Measurements from ENCODE around the gene TTLL10. TPM values are rescaled to one million over a fixed set of nuclear protein-coding genes. Genes with fewer than 3 reads are reported as not detected.
"Not testable (repeated sequence)": the region's sequence is repeated elsewhere in the genome, so short reads cannot be mapped to it uniquely, and the experiment has no call there.

TTLL10 gene
- total and polyA plus RNA-seq, 4 donors, result not detected

- DNase-seq (ENCODE audit: low spot score), result no peak
- no peak overlapping the region for H3K9ac ChIP-seq (ENCODE audit: low read depth in 1 of 2, low read length in 2 of 2)
- H3K27ac ChIP-seq (ENCODE audit: low read depth in 1 of 2, low read length in 2 of 2), result no peak overlapping the region
- H3K4me3 ChIP-seq (ENCODE audit: low read depth in 1 of 3, low read length in 3 of 3), result no peak overlapping the region
- H3K36me3 ChIP-seq (ENCODE audit: control insufficient read depth in 4 of 4, insufficient read depth in 3 of 4, low read depth in 1 of 4, low read length in 3 of 4), result no peaks in the 10 kb centered on the region
- TF ChIP-seq RAD21 (IDR thresholded peaks at IDR 0.05) (no peak), NR2F2 (IDR thresholded peaks at IDR 0.05) (no peak), FOXA1 (IDR thresholded peaks at IDR 0.05) (no peak), CTCF (IDR thresholded peaks at IDR 0.05; ENCODE audit: low read depth, low read length, missing input control) (no peak), SP1 (IDR thresholded peaks at IDR 0.05) (no peak), HNF4A (conservative IDR thresholded peaks at IDR 0.05) (no peak), YY1 (IDR thresholded peaks at IDR 0.05) (no peak), RXRA (IDR thresholded peaks at IDR 0.05) (no peak)
- no peaks in the 10 kb centered on the region for H3K9me3 ChIP-seq (ENCODE audit: control insufficient read depth in 4 of 4, low read length in 3 of 4)
- H3K4me1 ChIP-seq (ENCODE audit: control insufficient read depth in 4 of 4, insufficient read depth in 4 of 4, low read length in 3 of 4), result no peaks in the 10 kb centered on the region
- no peaks in the 10 kb centered on the region for H3K27me3 ChIP-seq (ENCODE audit: control insufficient read depth in 4 of 4, insufficient read depth in 4 of 4, low read length in 3 of 4)
- WGBS, result 92% methylated on average over 11 of the region's 11 CpGs
Measured at GRCh38 chr1:1191734-1192133, 18.1 kb downstream of the TTLL10 start.

- TF ChIP-seq NR2F2 (IDR thresholded peaks at IDR 0.05) (no peak), REST (IDR thresholded peaks at IDR 0.05) (no peak), TAF1 (conservative IDR thresholded peaks at IDR 0.05) (no peak), GABPA (IDR thresholded peaks at IDR 0.05 in 1 of 2, conservative IDR thresholded peaks at IDR 0.05 in 1 of 2) (no peak), HNF4A (conservative IDR thresholded peaks at IDR 0.05) (no peak), JUND (IDR thresholded peaks at IDR 0.05) (no peak), SP1 (IDR thresholded peaks at IDR 0.05) (no peak), YY1 (IDR thresholded peaks at IDR 0.05) (no peak), MAX (IDR thresholded peaks at IDR 0.05) (no peak)
- no peak for DNase-seq (ENCODE audit: low spot score)
- H3K27me3 ChIP-seq (ENCODE audit: control insufficient read depth in 4 of 4, insufficient read depth in 4 of 4, low read length in 3 of 4), result no peaks in the 10 kb centered on the region
- H3K4me3 ChIP-seq (ENCODE audit: low read depth in 1 of 3, low read length in 3 of 3), result no peak overlapping the region
- no peak overlapping the region for H3K27ac ChIP-seq (ENCODE audit: low read depth in 1 of 2, low read length in 2 of 2)
- no peak overlapping the region for H3K9ac ChIP-seq (ENCODE audit: low read depth in 1 of 2, low read length in 2 of 2)
- no peaks in the 10 kb centered on the region for H3K9me3 ChIP-seq (ENCODE audit: control insufficient read depth in 4 of 4, low read length in 3 of 4)
- no peaks in the 10 kb centered on the region for H3K36me3 ChIP-seq (ENCODE audit: control insufficient read depth in 4 of 4, insufficient read depth in 3 of 4, low read depth in 1 of 4, low read length in 3 of 4)
- H3K4me1 ChIP-seq (ENCODE audit: control insufficient read depth in 4 of 4, insufficient read depth in 4 of 4, low read length in 3 of 4), result no peaks in the 10 kb centered on the region
- 92% methylated on average over 3 of the region's 3 CpGs for WGBS
Measured at GRCh38 chr1:1194723-1195122, 21.0 kb downstream of the TTLL10 start.

- not testable (repeated sequence) for H3K4me3 ChIP-seq (ENCODE audit: low read depth in 1 of 3, low read length in 3 of 3); H3K27me3 ChIP-seq (ENCODE audit: control insufficient read depth in 4 of 4, insufficient read depth in 4 of 4, low read length in 3 of 4); H3K9me3 ChIP-seq (ENCODE audit: control insufficient read depth in 4 of 4, low read length in 3 of 4); H3K36me3 ChIP-seq (ENCODE audit: control insufficient read depth in 4 of 4, insufficient read depth in 3 of 4, low read depth in 1 of 4, low read length in 3 of 4); H3K9ac ChIP-seq (ENCODE audit: low read depth in 1 of 2, low read length in 2 of 2); H3K4me1 ChIP-seq (ENCODE audit: control insufficient read depth in 4 of 4, insufficient read depth in 4 of 4, low read length in 3 of 4); H3K27ac ChIP-seq (ENCODE audit: low read depth in 1 of 2, low read length in 2 of 2); DNase-seq (ENCODE audit: low spot score)
- 96% methylated on average over 6 of the region's 6 CpGs for WGBS
Measured at GRCh38 chr1:1195726-1196125, 22.0 kb downstream of the TTLL10 start.

Measured in liver (tissue), 9 donors.